Stomach (tissue), 9 donors: ENCODE results near the gene DENND2C. TPM values are rescaled to one million over a fixed set of nuclear protein-coding genes. Genes with fewer than 3 reads are reported as not detected.

ENCODE experiments used
- DNase-seq, 2 donors: peaks; one replicate each; pipeline versions ENCODE4 v3.0.0 to v3.0.0-alpha.2; 2013 to 2019
- H3K27ac ChIP-seq, 5 donors: fragments of 200-600 bp in 4 of 5; sonication (generic) in 4 of 5; one replicate each; pipeline ENCODE4 v1.5.1; 2013 to 2019; ENCODE audit warnings: mild to moderate bottlenecking in 1 of 5, moderate library complexity in 1 of 5
- H3K27me3 ChIP-seq, 3 donors: fragments of 200-600 bp; sonication (generic); one replicate each; pipeline ENCODE4 v1.5.1; 2017 to 2019; ENCODE audit warnings: mixed run types in 1 of 3
- H3K36me3 ChIP-seq, 4 donors: fragments of 200-600 bp; sonication (generic); 1 replicate in 3 of 4; 2 replicates in 1 of 4; pipeline ENCODE4 v1.5.1; 2016 to 2019
- H3K4me1 ChIP-seq, 4 donors: fragments of 200-600 bp; sonication (generic); one replicate each; pipeline ENCODE4 v1.5.1; 2016 to 2019
- H3K4me3 ChIP-seq, 4 donors: fragments of 200-600 bp; sonication (generic) in 3 of 4; one replicate each; pipeline ENCODE4 v1.5.1; 2016 to 2019; ENCODE audit warnings: mild to moderate bottlenecking in 1 of 4
- H3K9me3 ChIP-seq, 4 donors: fragments of 200-600 bp; sonication (generic); one replicate each; pipeline ENCODE4 v1.5.1; 2016 to 2019
- CTCF ChIP-seq, 7 experiments: fragments of 450-650 bp in 4 of 7; fragments of 200-600 bp in 3 of 7; sonication (generic) in 3 of 7; IDR thresholded peaks; one replicate each; pipeline ENCODE4 v1.5.1; 2016 to 2019; ENCODE audit warnings: antibody characterized with exemption in 7 of 7, control low read depth in 2 of 7, mild to moderate bottlenecking in 1 of 7
- EP300 ChIP-seq: sonication (generic); formaldehyde crosslinking; IDR thresholded peaks from one replicate; pipeline ENCODE4 v1.6.1; 2017; ENCODE audit warnings: antibody characterized with exemption
- POLR2A ChIP-seq, 4 donors: fragments of 450-650 bp; IDR thresholded peaks; one replicate each; pipeline ENCODE4 v1.6.1; 2016; ENCODE audit warnings: antibody characterized with exemption in 4 of 4, control low read depth in 2 of 4, mild to moderate bottlenecking in 1 of 4, moderate library complexity in 1 of 4
- POLR2AphosphoS5 ChIP-seq, 3 donors: sonication (generic); formaldehyde crosslinking; IDR thresholded peaks; one replicate each; pipeline ENCODE4 v1.6.1; 2016; ENCODE audit warnings: antibody characterized with exemption in 3 of 3
- WGBS, 5 donors: extraction: QIAGEN DNeasy Blood & Tissue Kit in 3 of 5; methylation state at CpG; one replicate each; pipeline versions ENCODE4 v1.1.5 to v1.1.7; 2013 to 2018; 5-methylcytosine and 5-hydroxymethylcytosine counted together
- intact Hi-C: fragments of 100-400 bp; cut with DNase I; formaldehyde crosslinking; loops from one replicate; pipeline ENCODE4 v1.15.1; 2023; ENCODE audit warnings: low total_unique reads
- polyA plus RNA-seq, 3 donors: library from polyadenylated mRNA; stranded (reverse); fragments of 200-250 nt; gene quantifications; one replicate each; pipeline ENCODE4 v1.2.3, GENCODE V29; 2013
- total RNA-seq, 5 donors: library from RNA; depleted of rRNA; stranded (reverse); fragments of >200 nt; gene quantifications; one replicate each; pipeline versions ENCODE4 v1.1.0 to v1.2.3, GENCODE V29; 2014 to 2016
- donor health status: healthy with polysubstance abuse.
- donor health status: Bipolar disorder and iron deficiency.
- donor health status: healthy.

DENND2C gene
- total and polyA plus RNA-seq, 8 donors, result 0.89 to 7.3 (median 2.7) TPM

DNA sequence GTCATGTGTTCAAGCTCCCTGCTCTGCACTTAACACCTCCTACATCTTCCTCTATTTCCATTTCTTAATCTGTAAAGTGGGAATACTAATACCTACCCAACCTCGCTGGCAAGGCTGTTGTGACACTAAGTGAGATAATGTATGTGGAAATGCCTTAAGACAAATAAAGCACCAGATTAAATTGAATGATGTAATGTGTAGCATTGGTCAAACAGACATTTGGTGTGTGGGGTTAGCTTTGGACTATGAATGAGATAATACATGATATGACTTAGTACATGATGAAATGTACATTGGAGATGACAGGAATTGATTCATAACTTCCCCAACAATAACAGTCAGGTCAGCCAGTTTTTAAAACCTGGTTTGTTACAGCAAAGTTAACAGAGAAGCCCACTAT lies 20.3 kb upstream of the DENND2C start:
- TF ChIP-seq EP300, result no peak
- TF ChIP-seq POLR2AphosphoS5 (IDR thresholded peaks at IDR 0.05), result no peak
- TF ChIP-seq CTCF (IDR thresholded peaks at IDR 0.05), result no peak
- TF ChIP-seq POLR2A (IDR thresholded peaks at IDR 0.05), result no peak
- Histone ChIP-seq H3K4me1 (no peaks in the 10 kb centered on the region), H3K27ac (no peak overlapping the region), H3K4me3 (no peak overlapping the region), H3K36me3 (no peaks in the 10 kb centered on the region), H3K27me3 (peaks cover 0 to 31% (median 0%) of the 10 kb centered on the region in 3 donors), H3K9me3 (no peaks in the 10 kb centered on the region)
- no peak for DNase-seq
- 53 to 75% (median 67%) methylated on average over 1 of the region's 1 CpG for WGBS, 5 donors
- intact Hi-C loops, result no loop called here

GRCh38 chr1:114688526-114688925 lies 18.7 kb upstream of the DENND2C start:
- H3K4me1 ChIP-seq, result no peaks in the 10 kb centered on the region
- no peak overlapping the region for H3K4me3 ChIP-seq
- no peak overlapping the region for H3K27ac ChIP-seq
- H3K9me3 ChIP-seq, result no peaks in the 10 kb centered on the region
- no peak for DNase-seq
- H3K27me3 ChIP-seq, result peaks cover 0 to 30% (median 0%) of the 10 kb centered on the region in 3 donors
- TF ChIP-seq EP300, result no peak
- no peak for TF ChIP-seq CTCF (IDR thresholded peaks at IDR 0.05)
- no peak for TF ChIP-seq POLR2AphosphoS5 (IDR thresholded peaks at IDR 0.05)
- no peak for TF ChIP-seq POLR2A (IDR thresholded peaks at IDR 0.05)
- 68 to 90% (median 82%) methylated on average over 4 of the region's 4 CpGs for WGBS, 5 donors
- intact Hi-C loops, result no loop called here
- no peaks in the 10 kb centered on the region for H3K36me3 ChIP-seq

GRCh38 chr1:114685851-114686250 lies 16.0 kb upstream of the DENND2C start:
- no peak for DNase-seq
- H3K27ac ChIP-seq, result no peak overlapping the region
- H3K4me1 ChIP-seq, result no peaks in the 10 kb centered on the region
- H3K27me3 ChIP-seq, result peaks cover 0 to 30% (median 4%) of the 10 kb centered on the region in 3 donors
- no peak overlapping the region for H3K4me3 ChIP-seq
- intact Hi-C loops, result no loop called here
- no peaks in the 10 kb centered on the region for H3K9me3 ChIP-seq
- TF ChIP-seq POLR2A (IDR thresholded peaks at IDR 0.05) (no peak), CTCF (IDR thresholded peaks at IDR 0.05) (no peak), POLR2AphosphoS5 (IDR thresholded peaks at IDR 0.05) (no peak), EP300 (no peak)
- no peaks in the 10 kb centered on the region for H3K36me3 ChIP-seq
- 80 to 91% (median 87%) methylated on average over 5 of the region's 5 CpGs for WGBS, 5 donors

DNA sequence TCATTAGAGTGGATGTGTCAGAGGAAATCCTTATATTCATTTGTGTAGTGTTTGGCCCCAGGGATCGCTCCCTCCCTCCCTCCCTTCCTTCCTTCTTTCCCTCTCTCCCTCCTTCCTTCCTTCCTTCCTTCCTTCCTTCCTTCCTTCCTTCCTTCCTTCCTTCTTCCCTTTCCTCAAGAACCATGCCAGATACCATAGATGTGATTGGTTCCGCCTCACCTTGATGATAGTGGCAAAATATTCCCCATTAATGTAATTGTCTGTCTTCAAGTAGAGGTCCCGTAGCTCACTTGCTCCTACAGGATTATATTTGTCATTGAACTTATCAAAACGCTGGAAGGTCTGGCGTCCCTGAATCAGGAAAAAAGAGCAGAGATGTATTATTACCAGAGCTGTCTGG lies 7.8 kb upstream of the DENND2C start:
- DNase-seq, result no peak
- no peak overlapping the region for H3K27ac ChIP-seq
- no peak for TF ChIP-seq EP300
- no peak for TF ChIP-seq CTCF (IDR thresholded peaks at IDR 0.05)
- TF ChIP-seq POLR2AphosphoS5 (IDR thresholded peaks at IDR 0.05), result no peak
- no peak for TF ChIP-seq POLR2A (IDR thresholded peaks at IDR 0.05)
- no peaks in the 10 kb centered on the region for H3K36me3 ChIP-seq
- H3K4me3 ChIP-seq, result no peak overlapping the region
- peaks cover 0 to 10% (median 8%) of the 10 kb centered on the region in 3 donors for H3K27me3 ChIP-seq
- no peaks in the 10 kb centered on the region for H3K4me1 ChIP-seq
- intact Hi-C loops, result no loop called here
- no peaks in the 10 kb centered on the region for H3K9me3 ChIP-seq
- WGBS, 5 donors, result 73 to 86% (median 76%) methylated on average over 5 of the region's 5 CpGs
